COLO829 (cell line): Measurements from ENCODE around the gene REEP5.
A peak's percentile ranks its signal among the peaks of the same experiment; 100 is the strongest.
"Not testable (repeated sequence)": the region's sequence is repeated elsewhere in the genome, so short reads cannot be mapped to it uniquely, and the experiment has no call there.

Source experiments
- DNase-seq: peaks from one replicate; pipeline ENCODE4 v3.0.0; 2012; ENCODE audit warnings: low spot score

Gene REEP5

DNA sequence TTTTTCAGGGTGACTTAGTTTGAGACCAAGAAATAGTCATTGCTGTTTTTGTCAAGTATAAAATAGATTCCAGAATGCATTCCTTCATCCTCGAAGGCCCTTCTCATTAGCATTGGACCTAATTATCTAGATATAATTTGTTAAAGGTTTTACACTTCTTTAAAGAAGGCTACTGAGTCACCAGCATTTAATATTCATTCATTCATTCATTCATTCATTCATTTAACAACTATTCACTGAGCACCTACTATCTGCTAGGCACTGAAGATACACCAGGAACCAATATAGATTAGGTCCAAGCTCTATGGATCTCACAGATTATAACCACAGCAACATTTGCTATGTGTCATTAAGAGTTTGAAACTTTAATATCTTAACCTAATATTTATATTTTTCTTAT lies 11.1 kb upstream of the REEP5 start:
- DNase-seq = no peak

DNA sequence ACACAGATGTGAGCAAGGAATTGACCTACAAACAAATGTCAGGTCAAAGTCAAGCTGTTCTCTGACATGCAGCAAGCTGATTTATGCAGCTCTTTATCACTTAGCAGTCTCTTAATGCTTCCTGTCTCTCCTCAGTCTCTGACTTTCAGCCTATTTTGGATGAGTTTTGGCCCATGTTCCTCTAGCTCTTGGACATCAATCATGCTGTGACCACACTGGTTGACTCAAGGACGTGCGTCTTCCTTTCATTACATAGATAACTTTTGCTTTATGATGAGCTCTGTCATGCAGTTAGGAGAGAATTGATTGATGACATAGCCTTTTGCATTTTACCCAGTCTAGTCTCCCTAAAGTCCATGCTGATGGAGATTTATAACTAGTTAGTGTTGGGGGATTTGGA lies 9.4 kb upstream of the REEP5 start:
- DNase-seq = no peak

- no peak for DNase-seq
Measured at GRCh38 chr5:112930082-112930344, 8.0 kb upstream of the REEP5 start.

GRCh38 chr5:112929336-112930081 lies 7.5 kb upstream of the REEP5 start:
- no peak for DNase-seq

DNA sequence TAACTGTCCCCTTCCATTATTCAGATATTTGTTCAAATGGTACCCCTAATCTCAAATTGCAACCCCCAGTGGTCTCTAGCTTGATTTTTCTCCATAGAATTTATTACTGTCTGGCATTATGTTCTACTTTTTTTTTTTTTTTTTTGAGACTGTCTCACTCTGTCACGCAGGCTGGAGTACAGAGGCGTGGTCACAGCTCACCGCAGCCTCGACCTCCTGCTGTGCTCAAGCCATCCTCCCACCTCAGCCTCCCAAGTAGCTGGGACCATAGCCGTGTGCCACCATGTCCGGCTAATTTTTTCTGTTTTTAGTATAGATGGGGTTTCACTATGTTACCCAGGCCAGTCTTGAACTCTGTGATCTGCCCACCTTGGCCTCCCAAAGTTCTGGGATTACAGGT lies 2.0 kb upstream of the REEP5 start:
- DNase-seq = no peak

DNA sequence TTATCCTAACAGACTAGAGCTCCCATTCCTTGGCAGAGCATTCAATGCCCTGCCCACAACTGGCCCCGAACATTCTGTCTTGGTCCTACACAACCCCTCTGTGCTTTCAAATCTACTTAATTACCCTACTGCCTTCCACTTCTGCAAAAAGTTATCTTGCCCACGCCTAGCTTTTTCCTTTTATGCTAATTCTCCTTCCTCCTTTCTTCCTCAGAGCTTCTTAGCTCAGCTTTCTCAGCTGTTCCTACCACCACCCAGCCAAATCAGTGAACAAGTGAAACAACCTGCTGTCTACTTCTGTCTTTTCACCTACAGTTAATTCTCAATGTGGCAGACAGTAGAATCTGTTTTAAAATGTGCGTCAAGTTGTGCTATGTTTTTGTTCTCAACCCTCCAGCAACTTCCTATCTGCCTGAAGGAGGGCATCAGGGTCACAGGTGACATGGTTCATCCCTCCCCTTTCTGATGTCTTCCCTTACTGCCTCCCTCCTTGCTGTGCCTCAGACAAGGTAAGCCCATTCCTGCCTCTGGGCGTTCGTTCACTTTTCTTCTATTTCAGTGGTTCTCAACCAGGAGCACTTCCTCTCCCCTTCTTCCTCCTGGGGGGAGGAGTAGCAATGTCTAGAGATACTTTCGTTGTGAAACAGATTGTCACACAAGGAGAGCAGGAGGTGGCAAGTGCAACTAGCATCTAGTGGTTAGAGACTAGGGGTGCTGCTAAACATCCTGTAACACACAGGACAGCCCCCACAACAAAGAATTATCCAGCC lies 1.3 kb upstream of the REEP5 start:
- DNase-seq = no peak

GRCh38 chr5:112921026-112921832 lies 798 bp downstream of the REEP5 start:
- peak; percentile 21 for DNase-seq

- DNase-seq = no peak
Measured at GRCh38 chr5:112919972-112920371, 2.1 kb downstream of the REEP5 start.

GRCh38 chr5:112918679-112919078 lies 3.3 kb downstream of the REEP5 start:
- DNase-seq = no peak

DNA sequence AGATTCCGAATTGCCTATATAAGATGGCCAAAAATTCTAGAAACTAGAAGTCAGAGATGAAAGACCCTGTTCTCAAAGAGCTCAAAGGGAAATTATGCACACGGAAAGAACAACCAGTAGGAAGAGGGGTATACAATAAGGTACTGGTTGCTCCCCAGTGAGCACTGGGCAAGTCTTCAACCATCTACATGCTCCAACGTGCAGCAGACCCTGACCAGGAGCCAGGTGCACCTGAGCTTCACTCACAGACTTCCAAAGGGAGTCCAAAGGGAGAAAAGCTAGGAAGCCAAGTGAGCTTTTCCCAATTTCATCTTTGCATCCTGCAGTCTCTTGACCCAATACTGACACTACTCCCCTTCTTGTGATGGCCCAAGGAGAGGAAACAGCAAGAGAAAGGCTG lies 3.9 kb downstream of the REEP5 start:
- no peak for DNase-seq

DNA sequence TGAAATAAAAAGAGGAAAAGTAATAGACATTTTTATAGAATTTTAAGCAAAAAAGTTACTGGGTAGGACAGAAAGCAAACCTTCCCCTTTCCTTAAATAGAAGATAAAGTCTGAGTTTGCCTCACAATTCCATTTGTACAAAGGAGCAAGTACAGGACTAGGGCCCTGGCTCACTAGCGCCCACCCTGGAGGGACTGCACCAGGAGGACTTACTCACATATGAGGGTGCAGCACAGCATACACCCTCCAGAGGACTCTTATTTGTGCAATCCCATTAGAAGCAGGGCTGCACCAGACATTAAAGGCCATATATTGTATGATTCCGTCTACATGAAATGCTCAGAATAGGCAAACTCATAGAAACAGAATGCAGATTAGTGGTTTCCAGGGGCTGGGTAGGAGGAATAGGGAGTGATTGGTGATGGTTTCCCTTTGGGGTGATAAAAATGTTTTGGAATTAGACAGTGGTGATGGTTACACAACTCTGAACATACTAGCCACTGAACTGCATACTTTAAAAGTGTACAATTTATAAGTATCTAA lies 4.5 kb downstream of the REEP5 start:
- no peak for DNase-seq

- DNase-seq = no peak
Measured at GRCh38 chr5:112915831-112916230, 6.2 kb downstream of the REEP5 start.

GRCh38 chr5:112914584-112914983 lies 7.4 kb downstream of the REEP5 start:
- no peak for DNase-seq

GRCh38 chr5:112910529-112910928 lies 11.5 kb downstream of the REEP5 start:
- DNase-seq = no peak

- DNase-seq = no peak
Measured at GRCh38 chr5:112908854-112909253, 13.2 kb downstream of the REEP5 start.

- DNase-seq = no peak
Measured at GRCh38 chr5:112907166-112907631, 14.8 kb downstream of the REEP5 start.

DNA sequence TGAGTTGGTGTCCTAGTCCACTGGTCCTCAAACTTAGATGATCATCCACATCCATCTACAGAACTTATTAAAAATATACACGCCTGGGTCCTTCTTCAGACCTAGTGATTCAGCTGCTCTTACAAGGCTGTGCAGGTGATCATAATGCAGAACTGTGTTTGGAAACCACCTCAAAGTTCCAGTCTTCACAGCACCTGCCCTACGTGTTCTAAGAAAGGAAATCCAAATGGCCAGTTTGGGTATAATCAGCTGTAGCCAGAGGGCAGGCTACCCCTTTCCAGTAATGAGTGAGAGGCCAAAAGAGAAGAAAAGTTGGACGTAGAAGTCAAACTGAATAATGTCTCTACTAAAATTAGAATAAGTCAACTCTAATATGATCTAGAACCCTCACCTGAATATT lies 15.4 kb downstream of the REEP5 start:
- DNase-seq = no peak

DNA sequence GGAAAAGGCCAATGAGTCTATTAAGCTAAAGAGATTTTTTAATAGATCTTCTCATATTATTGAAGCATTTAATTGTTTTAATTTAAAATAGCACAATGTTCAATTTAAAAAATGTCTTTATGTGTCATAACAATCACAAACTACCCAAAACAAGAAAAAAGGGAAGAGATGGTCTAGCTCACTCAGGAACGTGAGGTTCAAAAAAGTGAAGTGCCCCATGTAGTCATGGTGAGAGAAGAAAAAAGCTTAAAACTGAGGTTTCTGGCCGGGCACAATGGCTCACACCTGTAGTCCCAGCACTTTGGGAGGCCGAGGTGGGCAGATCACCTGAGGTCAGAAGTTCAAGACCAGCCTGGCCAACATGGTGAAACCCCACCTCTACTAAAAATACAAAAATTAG lies 17.0 kb downstream of the REEP5 start:
- DNase-seq = not testable (repeated sequence)

GRCh38 chr5:112902561-112902960 lies 19.5 kb downstream of the REEP5 start:
- no peak for DNase-seq

- no peak for DNase-seq
Measured at GRCh38 chr5:112895682-112896081, 26.3 kb downstream of the REEP5 start.

DNA sequence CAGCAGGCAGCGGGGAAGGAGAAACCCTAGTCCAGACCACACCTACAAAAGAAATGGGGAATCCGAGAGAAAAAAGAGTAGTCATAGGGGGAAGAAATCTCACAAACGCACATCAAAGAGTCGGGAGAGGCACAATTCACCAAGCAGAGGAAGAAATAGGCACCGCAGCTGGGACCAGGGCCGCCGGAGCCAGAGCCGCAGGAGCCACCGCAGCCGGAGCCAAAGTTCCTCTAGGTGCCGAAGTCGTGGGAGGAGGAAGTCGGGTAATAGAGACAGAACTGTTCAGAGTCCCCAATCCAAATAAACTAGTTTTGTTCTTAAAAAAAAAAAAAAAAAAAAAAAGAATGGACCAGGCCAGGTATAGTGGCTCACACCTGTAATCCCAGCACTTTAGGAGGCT lies 29.3 kb downstream of the REEP5 start:
- no peak for DNase-seq

- DNase-seq = not testable (repeated sequence)
Measured at GRCh38 chr5:112892066-112892465, 30.0 kb downstream of the REEP5 start.

DNA sequence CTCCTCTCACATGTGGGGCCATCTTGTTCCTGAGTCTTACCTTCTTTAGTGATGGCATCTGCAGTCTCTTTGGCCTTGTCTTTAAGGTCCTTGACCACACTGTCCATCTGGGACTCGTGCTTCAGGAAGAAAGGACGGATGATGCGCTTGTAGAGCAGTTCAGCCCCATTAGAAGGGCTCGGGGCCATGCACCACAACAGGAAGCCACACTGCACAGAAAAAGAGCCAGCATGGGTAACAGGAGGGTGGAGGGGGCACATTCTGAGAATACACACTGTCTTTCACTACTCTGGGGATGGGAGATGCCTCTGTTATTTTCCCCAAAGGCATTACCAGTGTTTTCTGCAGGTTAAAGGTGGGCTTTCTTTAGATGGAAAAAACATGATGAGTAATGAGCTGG lies 35.1 kb downstream of the REEP5 start:
- no peak for DNase-seq
